ENCODE data around the gene GH1.

Gene GH1

DNA sequence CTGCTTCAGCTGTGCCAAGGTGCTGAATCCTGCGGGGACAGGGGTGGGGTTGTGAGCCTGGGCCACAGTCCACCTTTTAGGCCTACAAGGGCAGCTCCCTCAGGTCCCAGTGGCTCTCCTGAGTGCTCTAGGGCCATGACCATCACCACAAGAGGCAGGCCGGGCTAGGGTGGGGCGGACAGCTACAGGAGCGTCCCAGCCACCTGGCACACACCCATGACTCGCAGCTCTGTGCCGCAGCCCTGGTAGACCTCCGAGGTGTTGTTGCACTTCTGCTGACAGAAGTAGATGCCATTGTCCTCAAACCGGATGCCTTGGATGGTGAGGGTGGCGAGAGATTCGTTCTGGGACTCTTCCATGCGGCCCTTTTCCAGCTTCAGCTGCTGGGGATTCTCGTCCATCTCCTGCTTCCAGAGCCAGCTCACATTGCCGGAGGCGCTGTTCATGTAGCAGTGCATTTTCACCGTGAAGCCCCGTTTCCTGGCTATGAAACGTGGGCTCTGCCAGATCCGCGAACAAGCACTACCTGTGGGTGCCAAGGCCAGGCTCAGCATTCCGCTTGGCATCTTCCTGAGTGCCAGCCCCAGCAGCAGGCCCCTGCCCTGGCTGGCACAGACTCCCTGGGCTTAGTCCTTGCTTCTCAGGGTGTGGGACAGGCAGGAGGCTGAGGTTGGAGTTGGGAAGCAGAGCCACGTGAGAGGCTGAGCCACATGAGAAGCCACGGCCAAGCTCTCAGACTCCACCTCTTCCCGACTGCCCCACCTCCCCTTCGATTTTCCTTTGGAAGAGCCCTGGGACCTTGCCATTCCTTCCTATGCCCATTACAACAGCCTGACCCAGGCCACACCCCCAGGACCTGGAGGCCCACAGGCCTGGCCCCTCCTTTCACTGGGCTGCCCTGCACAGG lies 11.5 kb upstream of the GH1 start:
- Mint-ChIP-seq H3K36me3 (ENCODE audit: low read depth) (no peaks in the 10 kb centered on the region), H3K4me1 (no peaks in the 10 kb centered on the region), H3K27ac (no peak overlapping the region), H3K27me3 (ENCODE audit: low read depth) (no peaks in the 10 kb centered on the region), H3K4me3 (no peak overlapping the region), H3K9me3 (no peaks in the 10 kb centered on the region)
- TF ChIP-seq CTCF (IDR thresholded peaks at IDR 0.05; ENCODE audit: unreplicated experiment in 3 of 3) = no peak

- H3K4me3 Mint-ChIP-seq = no peak overlapping the region
- no peaks in the 10 kb centered on the region for H3K36me3 Mint-ChIP-seq (ENCODE audit: low read depth)
- no peaks in the 10 kb centered on the region for H3K9me3 Mint-ChIP-seq
- no peak overlapping the region for H3K27ac Mint-ChIP-seq
- H3K4me1 Mint-ChIP-seq = no peaks in the 10 kb centered on the region
- no peak for TF ChIP-seq CTCF (IDR thresholded peaks at IDR 0.05; ENCODE audit: unreplicated experiment in 3 of 3)
- no peaks in the 10 kb centered on the region for H3K27me3 Mint-ChIP-seq (ENCODE audit: low read depth)
Measured at GRCh38 chr17:63928966-63929695, 10.5 kb upstream of the GH1 start.

DNA sequence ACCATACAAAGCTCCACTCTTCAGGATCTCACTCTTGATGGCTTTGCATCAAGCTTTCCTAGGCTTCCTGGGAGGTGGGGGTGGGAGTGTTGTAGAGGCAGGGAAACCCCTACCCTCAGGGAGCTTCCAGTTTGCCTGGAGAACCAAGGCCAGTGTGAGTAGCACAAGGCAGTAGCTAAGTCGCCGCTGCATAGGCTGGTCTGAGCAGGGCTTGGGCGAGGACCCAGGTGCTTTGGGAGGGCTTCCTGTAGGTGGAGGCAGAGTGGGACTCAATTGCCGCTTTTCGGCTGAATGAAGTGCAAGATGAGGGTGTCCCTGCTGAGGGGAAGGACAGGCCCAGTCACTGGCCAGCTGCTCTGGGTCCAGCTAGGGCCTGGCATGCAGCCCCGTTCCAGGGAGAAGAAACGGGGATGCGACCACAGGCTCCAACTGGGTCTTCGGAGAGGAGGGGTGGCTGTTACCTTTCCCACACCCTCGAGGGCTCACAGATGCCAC lies 9.6 kb upstream of the GH1 start:
- Mint-ChIP-seq H3K27ac (no peak overlapping the region), H3K27me3 (ENCODE audit: low read depth) (no peaks in the 10 kb centered on the region), H3K4me1 (no peaks in the 10 kb centered on the region), H3K36me3 (ENCODE audit: low read depth) (no peaks in the 10 kb centered on the region), H3K9me3 (no peaks in the 10 kb centered on the region), H3K4me3 (no peak overlapping the region)
- no peak for TF ChIP-seq CTCF (IDR thresholded peaks at IDR 0.05; ENCODE audit: unreplicated experiment in 3 of 3)

DNA sequence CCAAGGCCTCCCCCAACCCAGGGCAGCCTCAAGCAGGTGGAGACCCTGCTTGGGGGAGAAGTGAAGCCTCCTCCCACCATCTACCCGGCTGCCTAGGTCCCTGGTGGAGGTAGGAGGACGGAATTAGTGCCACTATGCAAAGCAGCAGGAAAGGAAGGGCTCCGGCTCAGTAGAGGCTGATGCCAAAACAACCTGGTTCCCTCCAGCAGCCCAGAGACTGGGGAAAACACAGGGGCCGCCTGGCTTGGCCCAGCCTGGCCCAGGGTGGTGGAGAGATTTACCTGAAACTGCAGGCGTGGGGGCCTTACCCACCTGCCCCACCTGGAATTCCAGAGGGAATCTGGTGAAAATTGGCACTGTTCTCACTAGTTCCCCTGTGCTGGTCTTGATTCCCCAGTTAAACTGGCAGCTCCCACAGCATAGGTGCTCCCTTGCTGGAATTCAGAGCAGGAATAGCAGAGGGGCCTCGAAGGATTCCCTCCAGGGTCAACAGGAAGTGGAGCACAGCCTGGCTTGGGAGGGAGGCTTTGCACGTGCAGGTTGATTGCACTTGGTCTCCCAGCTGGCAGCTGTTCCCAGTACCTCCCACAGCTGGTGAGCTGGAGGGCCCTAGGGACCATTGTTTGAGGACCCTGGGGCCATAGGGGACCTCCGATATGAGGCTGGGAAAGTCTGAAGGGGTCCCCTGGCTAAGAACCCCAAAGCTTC lies 9.0 kb upstream of the GH1 start:
- no peaks in the 10 kb centered on the region for H3K4me1 Mint-ChIP-seq

DNA sequence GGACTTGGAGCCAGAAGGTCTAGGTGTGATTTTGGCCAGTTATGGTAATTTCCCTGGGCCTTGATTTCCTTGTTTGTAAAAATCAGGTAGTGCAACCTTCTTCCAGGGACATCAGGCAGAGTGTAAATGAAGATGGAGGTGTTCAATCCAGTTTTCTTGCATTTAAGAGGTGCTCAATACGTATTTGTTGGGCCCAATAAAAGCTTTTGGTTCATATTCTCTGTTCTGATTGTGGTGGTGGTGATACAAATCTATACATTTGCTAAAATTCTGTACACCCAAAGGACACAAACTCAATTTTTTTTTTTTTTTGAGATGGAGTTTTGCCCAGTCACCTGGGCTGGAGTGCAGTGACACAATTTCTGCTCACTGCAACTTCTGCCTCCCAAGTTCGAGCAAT lies 7.5 kb upstream of the GH1 start:
- no peaks in the 10 kb centered on the region for H3K4me1 Mint-ChIP-seq
- no peaks in the 10 kb centered on the region for H3K36me3 Mint-ChIP-seq (ENCODE audit: low read depth)
- no peak for TF ChIP-seq CTCF (IDR thresholded peaks at IDR 0.05; ENCODE audit: unreplicated experiment in 3 of 3)
- no peaks in the 10 kb centered on the region for H3K9me3 Mint-ChIP-seq
- H3K4me3 Mint-ChIP-seq = no peak overlapping the region
- H3K27me3 Mint-ChIP-seq (ENCODE audit: low read depth) = no peaks in the 10 kb centered on the region
- H3K27ac Mint-ChIP-seq = no peak overlapping the region

More for the DNA sequence above, 9.0 kb upstream of the GH1 start:
- H3K27ac Mint-ChIP-seq = no peak overlapping the region
- no peaks in the 10 kb centered on the region for H3K36me3 Mint-ChIP-seq (ENCODE audit: low read depth)
- TF ChIP-seq CTCF (IDR thresholded peaks at IDR 0.05; ENCODE audit: unreplicated experiment in 3 of 3) = no peak
- no peak overlapping the region for H3K4me3 Mint-ChIP-seq
- no peaks in the 10 kb centered on the region for H3K9me3 Mint-ChIP-seq
- H3K27me3 Mint-ChIP-seq (ENCODE audit: low read depth) = no peaks in the 10 kb centered on the region
